Neural cell (in vitro differentiated cells): ENCODE measurements around the gene GCNT4. TPM values are rescaled to one million over a fixed set of nuclear protein-coding genes. Genes with fewer than 3 reads are reported as not detected.

Source experiments
- H2AFZ ChIP-seq: fragments of 200-600, 300-800 bp; sonication (generic), shearing (Covaris generic); 2 replicates; pipeline ENCODE4 v1.6.0; 2014; ENCODE audit warnings: low read depth, mild to moderate bottlenecking, antibody characterized with exemption, low read length, moderate library complexity
- H3F3A ChIP-seq: fragments of 200-600 bp; shearing (Covaris generic); 2 replicates; pipeline ENCODE4 v1.6.1; 2016; ENCODE audit warnings: mild to moderate bottlenecking, moderate library complexity, mixed read lengths, antibody characterized with exemption, low read length; ENCODE audit not compliant: insufficient read depth, poor library complexity, severe bottlenecking
- H3K27ac ChIP-seq: fragments of 200-600, 300-800 bp; sonication (generic), shearing (Covaris generic); 2 replicates; pipeline ENCODE4 v1.5.1; 2014; ENCODE audit warnings: mild to moderate bottlenecking, low read length, moderate library complexity
- H3K27me3 ChIP-seq: fragments of 300-800, 200-600 bp; sonication (generic), shearing (Covaris generic); 2 replicates; pipeline ENCODE4 v1.6.0; 2014; ENCODE audit warnings: mild to moderate bottlenecking, low read depth, low read length, moderate library complexity; ENCODE audit not compliant: insufficient read depth
- H3K36me3 ChIP-seq: fragments of 300-800, 200-600 bp; sonication (generic), shearing (Covaris generic); 2 replicates; pipeline ENCODE4 v1.5.1; 2014; ENCODE audit warnings: mild to moderate bottlenecking, antibody characterized with exemption, low read length, moderate library complexity; ENCODE audit not compliant: insufficient read depth
- H3K4me2 ChIP-seq: fragments of 300-800, 200-600 bp; sonication (generic), shearing (Covaris generic); 2 replicates; pipeline ENCODE4 v1.6.0; 2014; ENCODE audit warnings: mild to moderate bottlenecking, low read length
- H3K4me3 ChIP-seq: fragments of 300-800, 200-600 bp; sonication (generic), shearing (Covaris generic); 2 replicates; pipeline ENCODE4 v1.5.1; 2014; ENCODE audit warnings: mild to moderate bottlenecking, low read length, moderate library complexity
- H3K79me2 ChIP-seq: fragments of 200-600 bp; shearing (Covaris generic); replicated peaks from 2 replicates; pipeline ENCODE4 v1.6.0; 2014; ENCODE audit warnings: mild to moderate bottlenecking, low read length, moderate library complexity; ENCODE audit not compliant: insufficient read depth
- H3K9ac ChIP-seq: fragments of 300-800, 200-600 bp; sonication (generic), shearing (Covaris generic); 2 replicates; pipeline ENCODE4 v1.6.1; 2016; ENCODE audit warnings: mild to moderate bottlenecking, low read length, mixed read lengths
- H3K9me2 ChIP-seq: fragments of 200-600 bp; shearing (Covaris generic); 2 replicates; pipeline ENCODE4 v1.6.1; 2016; ENCODE audit warnings: mild to moderate bottlenecking, low read length, mixed read lengths; ENCODE audit not compliant: insufficient read depth
- H3K9me3 ChIP-seq: fragments of 200-600, 300-800 bp; sonication (generic), shearing (Covaris generic); 2 replicates; pipeline ENCODE4 v1.6.1; 2016; ENCODE audit warnings: mild to moderate bottlenecking, mixed run types, low read length, moderate library complexity, mixed read lengths
- H4K20me1 ChIP-seq: fragments of 200-600 bp; shearing (Covaris generic); 2 replicates; pipeline ENCODE4 v1.6.1; 2016; ENCODE audit warnings: mild to moderate bottlenecking, mixed run types; ENCODE audit not compliant: insufficient read depth
- EP300 ChIP-seq: fragments of 450-650 bp; conservative IDR thresholded peaks from 2 replicates; pipeline ENCODE4 v1.6.1; 2014; ENCODE audit warnings: antibody characterized with exemption, mild to moderate bottlenecking, moderate library complexity; ENCODE audit not compliant: poor library complexity, severe bottlenecking
- EZH2 ChIP-seq: fragments of 200-600, 300-800 bp; shearing (Covaris generic), sonication (generic); IDR thresholded peaks from 2 replicates; pipeline ENCODE4 v1.6.1; 2014; ENCODE audit warnings: antibody characterized with exemption, low read length, borderline replicate concordance, mild to moderate bottlenecking; ENCODE audit not compliant: insufficient read depth, poor library complexity, severe bottlenecking
- MXI1 ChIP-seq: fragments of 450-650 bp; conservative IDR thresholded peaks from 2 replicates; pipeline ENCODE4 v1.6.1; 2014; ENCODE audit warnings: antibody characterized with exemption, mild to moderate bottlenecking; ENCODE audit not compliant: poor library complexity, severe bottlenecking
- POLR2AphosphoS5 ChIP-seq: IDR thresholded peaks from 2 replicates; pipeline ENCODE4 v1.6.1; 2012
- RAD21 ChIP-seq: fragments of 450-650 bp; conservative IDR thresholded peaks from 2 replicates; pipeline ENCODE4 v1.6.1; 2014; ENCODE audit warnings: antibody characterized with exemption, mild to moderate bottlenecking, moderate library complexity
- SMC3 ChIP-seq: fragments of 450-650 bp; conservative IDR thresholded peaks from 2 replicates; pipeline ENCODE4 v1.6.1; 2014; ENCODE audit warnings: antibody characterized with exemption, mild to moderate bottlenecking, moderate library complexity; ENCODE audit not compliant: poor library complexity
- TAF1 ChIP-seq: IDR thresholded peaks from 2 replicates; pipeline ENCODE4 v1.6.1; 2012; ENCODE audit warnings: low read depth
- polyA plus RNA-seq: library from polyadenylated mRNA; depleted of rRNA; stranded (reverse); fragments of >200 nt; gene quantifications from 2 replicates; pipeline ENCODE4 v1.2.3, GENCODE V29; 2014
- TF ChIP-seq, protein P1 (sequence below): fragments of 450-650 bp; IDR thresholded peaks from 2 replicates; pipeline ENCODE4 v1.5.1; 2014; ENCODE audit warnings: antibody characterized with exemption, mild to moderate bottlenecking, moderate library complexity; ENCODE audit not compliant: poor library complexity, severe bottlenecking
- TF ChIP-seq, protein P2 (sequence below): IDR thresholded peaks from 2 replicates; pipeline ENCODE4 v1.6.1; 2012; ENCODE audit warnings: borderline replicate concordance

GCNT4 gene
- polyA plus RNA-seq, 1 donor from 2014 or later: not detected

DNA sequence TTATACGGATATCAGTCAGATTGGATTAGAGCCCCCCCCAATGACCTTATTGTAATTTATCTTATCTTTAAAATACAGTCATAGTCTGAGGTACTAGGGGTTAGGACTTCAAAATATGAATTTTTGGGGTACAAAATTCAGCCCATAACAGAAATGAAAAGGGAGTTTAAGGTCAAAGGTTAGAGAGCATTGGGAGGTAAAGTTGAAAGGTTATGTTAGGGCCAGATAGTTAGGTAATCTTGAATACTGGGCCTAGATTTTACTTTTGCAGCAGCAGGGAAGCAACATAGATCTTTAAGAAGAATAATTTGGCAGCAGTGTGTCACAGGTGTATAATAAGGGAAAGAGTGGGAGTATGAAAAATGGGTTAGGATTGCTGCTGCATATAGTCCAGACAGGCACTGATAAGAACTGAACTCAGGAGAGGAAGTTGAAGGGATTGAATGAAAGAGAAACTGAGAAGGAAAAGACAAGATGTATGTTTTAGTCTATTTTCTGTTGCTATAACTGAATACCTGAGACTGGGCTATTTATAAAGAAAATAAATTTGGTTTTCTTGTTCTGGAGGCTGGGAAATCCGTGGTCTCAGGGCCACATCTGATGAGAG lies 10.7 kb upstream of the GCNT4 start:
- H3K4me3 ChIP-seq: no peak overlapping the region
- no peak overlapping the region for H3K4me2 ChIP-seq
- no peaks in the 10 kb centered on the region for H3K79me2 ChIP-seq
- TF ChIP-seq RAD21 (no peak), MXI1 (no peak), TAF1 (no peak), EZH2 (no peak), POLR2AphosphoS5 (no peak), SMC3 (no peak), EP300 (no peak)
- TF ChIP-seq, protein P1, sequence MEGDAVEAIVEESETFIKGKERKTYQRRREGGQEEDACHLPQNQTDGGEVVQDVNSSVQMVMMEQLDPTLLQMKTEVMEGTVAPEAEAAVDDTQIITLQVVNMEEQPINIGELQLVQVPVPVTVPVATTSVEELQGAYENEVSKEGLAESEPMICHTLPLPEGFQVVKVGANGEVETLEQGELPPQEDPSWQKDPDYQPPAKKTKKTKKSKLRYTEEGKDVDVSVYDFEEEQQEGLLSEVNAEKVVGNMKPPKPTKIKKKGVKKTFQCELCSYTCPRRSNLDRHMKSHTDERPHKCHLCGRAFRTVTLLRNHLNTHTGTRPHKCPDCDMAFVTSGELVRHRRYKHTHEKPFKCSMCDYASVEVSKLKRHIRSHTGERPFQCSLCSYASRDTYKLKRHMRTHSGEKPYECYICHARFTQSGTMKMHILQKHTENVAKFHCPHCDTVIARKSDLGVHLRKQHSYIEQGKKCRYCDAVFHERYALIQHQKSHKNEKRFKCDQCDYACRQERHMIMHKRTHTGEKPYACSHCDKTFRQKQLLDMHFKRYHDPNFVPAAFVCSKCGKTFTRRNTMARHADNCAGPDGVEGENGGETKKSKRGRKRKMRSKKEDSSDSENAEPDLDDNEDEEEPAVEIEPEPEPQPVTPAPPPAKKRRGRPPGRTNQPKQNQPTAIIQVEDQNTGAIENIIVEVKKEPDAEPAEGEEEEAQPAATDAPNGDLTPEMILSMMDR: no peak
- TF ChIP-seq, protein P2, sequence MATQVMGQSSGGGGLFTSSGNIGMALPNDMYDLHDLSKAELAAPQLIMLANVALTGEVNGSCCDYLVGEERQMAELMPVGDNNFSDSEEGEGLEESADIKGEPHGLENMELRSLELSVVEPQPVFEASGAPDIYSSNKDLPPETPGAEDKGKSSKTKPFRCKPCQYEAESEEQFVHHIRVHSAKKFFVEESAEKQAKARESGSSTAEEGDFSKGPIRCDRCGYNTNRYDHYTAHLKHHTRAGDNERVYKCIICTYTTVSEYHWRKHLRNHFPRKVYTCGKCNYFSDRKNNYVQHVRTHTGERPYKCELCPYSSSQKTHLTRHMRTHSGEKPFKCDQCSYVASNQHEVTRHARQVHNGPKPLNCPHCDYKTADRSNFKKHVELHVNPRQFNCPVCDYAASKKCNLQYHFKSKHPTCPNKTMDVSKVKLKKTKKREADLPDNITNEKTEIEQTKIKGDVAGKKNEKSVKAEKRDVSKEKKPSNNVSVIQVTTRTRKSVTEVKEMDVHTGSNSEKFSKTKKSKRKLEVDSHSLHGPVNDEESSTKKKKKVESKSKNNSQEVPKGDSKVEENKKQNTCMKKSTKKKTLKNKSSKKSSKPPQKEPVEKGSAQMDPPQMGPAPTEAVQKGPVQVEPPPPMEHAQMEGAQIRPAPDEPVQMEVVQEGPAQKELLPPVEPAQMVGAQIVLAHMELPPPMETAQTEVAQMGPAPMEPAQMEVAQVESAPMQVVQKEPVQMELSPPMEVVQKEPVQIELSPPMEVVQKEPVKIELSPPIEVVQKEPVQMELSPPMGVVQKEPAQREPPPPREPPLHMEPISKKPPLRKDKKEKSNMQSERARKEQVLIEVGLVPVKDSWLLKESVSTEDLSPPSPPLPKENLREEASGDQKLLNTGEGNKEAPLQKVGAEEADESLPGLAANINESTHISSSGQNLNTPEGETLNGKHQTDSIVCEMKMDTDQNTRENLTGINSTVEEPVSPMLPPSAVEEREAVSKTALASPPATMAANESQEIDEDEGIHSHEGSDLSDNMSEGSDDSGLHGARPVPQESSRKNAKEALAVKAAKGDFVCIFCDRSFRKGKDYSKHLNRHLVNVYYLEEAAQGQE: no peak
- no peaks in the 10 kb centered on the region for H3F3A ChIP-seq
- no peaks in the 10 kb centered on the region for H3K27me3 ChIP-seq
- H4K20me1 ChIP-seq: no peaks in the 10 kb centered on the region
- H3K9me2 ChIP-seq: no peaks in the 10 kb centered on the region
- no peak overlapping the region for H2AFZ ChIP-seq
- no peak overlapping the region for H3K9ac ChIP-seq
- H3K9me3 ChIP-seq: no peaks in the 10 kb centered on the region
- H3K36me3 ChIP-seq: no peaks in the 10 kb centered on the region
- H3K27ac ChIP-seq: no peak overlapping the region

GRCh38 chr5:75059912-75060545 lies 7.7 kb upstream of the GCNT4 start:
- Histone ChIP-seq H3K4me3 (no peak overlapping the region), H3K4me2 (no peak overlapping the region), H3F3A (no peaks in the 10 kb centered on the region), H3K27me3 (peaks cover 5% of the 10 kb centered on the region), H3K9me2 (no peaks in the 10 kb centered on the region), H3K36me3 (no peaks in the 10 kb centered on the region), H2AFZ (no peak overlapping the region), H3K9me3 (no peaks in the 10 kb centered on the region), H3K27ac (no peak overlapping the region), H3K79me2 (no peaks in the 10 kb centered on the region), H4K20me1 (no peaks in the 10 kb centered on the region), H3K9ac (no peak overlapping the region)
- TF ChIP-seq, protein P2: no peak
- no peak for TF ChIP-seq MXI1
- TF ChIP-seq POLR2AphosphoS5: no peak
- TF ChIP-seq EP300: no peak
- no peak for TF ChIP-seq TAF1
- TF ChIP-seq RAD21: no peak
- TF ChIP-seq EZH2: no peak
